ENCODE data around the gene PITPNM2. TPM values are rescaled to one million over a fixed set of nuclear protein-coding genes. Genes with fewer than 3 reads are reported as not detected.

PITPNM2 gene
- polyA plus RNA-seq, 1 donor from 2014 or later: 0.82 TPM

DNA sequence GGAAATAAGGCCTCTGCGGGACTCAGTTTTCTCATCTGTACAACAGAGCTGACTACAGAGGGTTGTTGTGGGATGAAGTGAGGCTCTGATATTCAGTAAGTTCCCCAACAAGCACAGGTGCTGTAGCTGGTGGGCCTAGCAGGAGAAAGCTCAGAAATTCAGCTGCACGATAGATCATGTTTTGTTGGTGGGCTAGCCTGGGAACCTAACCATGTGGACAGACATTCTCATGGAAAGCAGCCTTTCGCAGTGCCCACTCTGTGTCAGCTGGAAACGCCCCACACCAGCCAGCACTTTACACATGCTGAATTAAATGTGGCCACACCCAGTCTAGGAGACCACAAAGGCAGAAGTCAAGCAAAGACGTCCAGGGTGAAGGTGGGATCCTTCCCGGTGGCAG is 16.1 kb downstream of the PITPNM2 start:
- Histone ChIP-seq H3K27me3 (ENCODE audit: insufficient read depth, low read depth, low read length) (no peaks in the 10 kb centered on the region), H3K9me2 (ENCODE audit: insufficient read depth, low read length) (no peaks in the 10 kb centered on the region), H4K20me1 (ENCODE audit: insufficient read depth) (no peaks in the 10 kb centered on the region), H3K9me3 (ENCODE audit: low read length) (no peaks in the 10 kb centered on the region), H3K9ac (ENCODE audit: low read length) (no peak overlapping the region), H3F3A (ENCODE audit: insufficient read depth, low read length, poor library complexity, severe bottlenecking) (no peaks in the 10 kb centered on the region), H3K79me2 (replicated peaks; ENCODE audit: insufficient read depth, low read length) (no peaks in the 10 kb centered on the region), H3K27ac (ENCODE audit: low read length) (no peak overlapping the region), H3K4me2 (ENCODE audit: low read length) (no peak overlapping the region), H3K4me3 (ENCODE audit: low read length) (no peak overlapping the region), H2AFZ (ENCODE audit: low read depth, low read length) (no peak overlapping the region), H3K36me3 (ENCODE audit: insufficient read depth, low read length) (no peaks in the 10 kb centered on the region)
- TF ChIP-seq, protein P1, sequence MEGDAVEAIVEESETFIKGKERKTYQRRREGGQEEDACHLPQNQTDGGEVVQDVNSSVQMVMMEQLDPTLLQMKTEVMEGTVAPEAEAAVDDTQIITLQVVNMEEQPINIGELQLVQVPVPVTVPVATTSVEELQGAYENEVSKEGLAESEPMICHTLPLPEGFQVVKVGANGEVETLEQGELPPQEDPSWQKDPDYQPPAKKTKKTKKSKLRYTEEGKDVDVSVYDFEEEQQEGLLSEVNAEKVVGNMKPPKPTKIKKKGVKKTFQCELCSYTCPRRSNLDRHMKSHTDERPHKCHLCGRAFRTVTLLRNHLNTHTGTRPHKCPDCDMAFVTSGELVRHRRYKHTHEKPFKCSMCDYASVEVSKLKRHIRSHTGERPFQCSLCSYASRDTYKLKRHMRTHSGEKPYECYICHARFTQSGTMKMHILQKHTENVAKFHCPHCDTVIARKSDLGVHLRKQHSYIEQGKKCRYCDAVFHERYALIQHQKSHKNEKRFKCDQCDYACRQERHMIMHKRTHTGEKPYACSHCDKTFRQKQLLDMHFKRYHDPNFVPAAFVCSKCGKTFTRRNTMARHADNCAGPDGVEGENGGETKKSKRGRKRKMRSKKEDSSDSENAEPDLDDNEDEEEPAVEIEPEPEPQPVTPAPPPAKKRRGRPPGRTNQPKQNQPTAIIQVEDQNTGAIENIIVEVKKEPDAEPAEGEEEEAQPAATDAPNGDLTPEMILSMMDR (IDR thresholded peaks at IDR 0.05; ENCODE audit: poor library complexity, severe bottlenecking): no peak
- TF ChIP-seq EZH2 (IDR thresholded peaks at IDR 0.05; ENCODE audit: borderline replicate concordance, insufficient read depth, low read length, poor library complexity, severe bottlenecking) (no peak), RAD21 (conservative IDR thresholded peaks at IDR 0.05) (no peak), SMC3 (conservative IDR thresholded peaks at IDR 0.05; ENCODE audit: poor library complexity) (no peak), TAF1 (IDR thresholded peaks at IDR 0.05; ENCODE audit: low read depth) (no peak), MXI1 (conservative IDR thresholded peaks at IDR 0.05; ENCODE audit: poor library complexity, severe bottlenecking) (no peak), POLR2AphosphoS5 (IDR thresholded peaks at IDR 0.05) (no peak), EP300 (conservative IDR thresholded peaks at IDR 0.05; ENCODE audit: poor library complexity, severe bottlenecking) (no peak)
- TF ChIP-seq, protein P2, sequence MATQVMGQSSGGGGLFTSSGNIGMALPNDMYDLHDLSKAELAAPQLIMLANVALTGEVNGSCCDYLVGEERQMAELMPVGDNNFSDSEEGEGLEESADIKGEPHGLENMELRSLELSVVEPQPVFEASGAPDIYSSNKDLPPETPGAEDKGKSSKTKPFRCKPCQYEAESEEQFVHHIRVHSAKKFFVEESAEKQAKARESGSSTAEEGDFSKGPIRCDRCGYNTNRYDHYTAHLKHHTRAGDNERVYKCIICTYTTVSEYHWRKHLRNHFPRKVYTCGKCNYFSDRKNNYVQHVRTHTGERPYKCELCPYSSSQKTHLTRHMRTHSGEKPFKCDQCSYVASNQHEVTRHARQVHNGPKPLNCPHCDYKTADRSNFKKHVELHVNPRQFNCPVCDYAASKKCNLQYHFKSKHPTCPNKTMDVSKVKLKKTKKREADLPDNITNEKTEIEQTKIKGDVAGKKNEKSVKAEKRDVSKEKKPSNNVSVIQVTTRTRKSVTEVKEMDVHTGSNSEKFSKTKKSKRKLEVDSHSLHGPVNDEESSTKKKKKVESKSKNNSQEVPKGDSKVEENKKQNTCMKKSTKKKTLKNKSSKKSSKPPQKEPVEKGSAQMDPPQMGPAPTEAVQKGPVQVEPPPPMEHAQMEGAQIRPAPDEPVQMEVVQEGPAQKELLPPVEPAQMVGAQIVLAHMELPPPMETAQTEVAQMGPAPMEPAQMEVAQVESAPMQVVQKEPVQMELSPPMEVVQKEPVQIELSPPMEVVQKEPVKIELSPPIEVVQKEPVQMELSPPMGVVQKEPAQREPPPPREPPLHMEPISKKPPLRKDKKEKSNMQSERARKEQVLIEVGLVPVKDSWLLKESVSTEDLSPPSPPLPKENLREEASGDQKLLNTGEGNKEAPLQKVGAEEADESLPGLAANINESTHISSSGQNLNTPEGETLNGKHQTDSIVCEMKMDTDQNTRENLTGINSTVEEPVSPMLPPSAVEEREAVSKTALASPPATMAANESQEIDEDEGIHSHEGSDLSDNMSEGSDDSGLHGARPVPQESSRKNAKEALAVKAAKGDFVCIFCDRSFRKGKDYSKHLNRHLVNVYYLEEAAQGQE (IDR thresholded peaks at IDR 0.05; ENCODE audit: borderline replicate concordance): no peak

- no peak overlapping the region for H3K4me2 ChIP-seq (ENCODE audit: low read length)
- no peaks in the 10 kb centered on the region for H3K9me3 ChIP-seq (ENCODE audit: low read length)
- no peaks in the 10 kb centered on the region for H3K9me2 ChIP-seq (ENCODE audit: insufficient read depth, low read length)
- no peaks in the 10 kb centered on the region for H3K79me2 ChIP-seq (replicated peaks; ENCODE audit: insufficient read depth, low read length)
- H3K27ac ChIP-seq (ENCODE audit: low read length): no peak overlapping the region
- no peaks in the 10 kb centered on the region for H3F3A ChIP-seq (ENCODE audit: insufficient read depth, low read length, poor library complexity, severe bottlenecking)
- H3K36me3 ChIP-seq (ENCODE audit: insufficient read depth, low read length): no peaks in the 10 kb centered on the region
- no peaks in the 10 kb centered on the region for H4K20me1 ChIP-seq (ENCODE audit: insufficient read depth)
- H2AFZ ChIP-seq (ENCODE audit: low read depth, low read length): no peak overlapping the region
- H3K9ac ChIP-seq (ENCODE audit: low read length): no peak overlapping the region
- no peaks in the 10 kb centered on the region for H3K27me3 ChIP-seq (ENCODE audit: insufficient read depth, low read depth, low read length)
- H3K4me3 ChIP-seq (ENCODE audit: low read length): no peak overlapping the region
- TF ChIP-seq RAD21 (conservative IDR thresholded peaks at IDR 0.05) (no peak), EP300 (conservative IDR thresholded peaks at IDR 0.05; ENCODE audit: poor library complexity, severe bottlenecking) (no peak), EZH2 (IDR thresholded peaks at IDR 0.05; ENCODE audit: borderline replicate concordance, insufficient read depth, low read length, poor library complexity, severe bottlenecking) (no peak), SMC3 (conservative IDR thresholded peaks at IDR 0.05; ENCODE audit: poor library complexity) (no peak), POLR2AphosphoS5 (IDR thresholded peaks at IDR 0.05) (no peak), TAF1 (IDR thresholded peaks at IDR 0.05; ENCODE audit: low read depth) (no peak)
- TF ChIP-seq, protein P1 (IDR thresholded peaks at IDR 0.05; ENCODE audit: poor library complexity, severe bottlenecking): no peak
Observed at GRCh38 chr12:123134271-123134671, 16.6 kb downstream of the PITPNM2 start.
